Measurements from ENCODE around the gene FGFRL1. TPM values are rescaled to one million over a fixed set of nuclear protein-coding genes. Genes with fewer than 3 reads are reported as not detected.

FGFRL1 gene
- total and polyA plus RNA-seq, 4 donors = 11.2 to 43.7 (median 33.4) TPM

GRCh38 chr4:1015746-1016145, 4.3 kb downstream of the FGFRL1 start:
- WGBS (ENCODE audit: insufficient coverage) = 76% methylated on average over 10 of the region's 10 CpGs
- H3K4me1 ChIP-seq (ENCODE audit: control insufficient read depth, insufficient read depth, low read length) = peaks cover 88% of the 10 kb centered on the region
- H3K36me3 ChIP-seq (ENCODE audit: control insufficient read depth, insufficient read depth, low read length) = peaks cover 61% of the 10 kb centered on the region
- no peak for DNase-seq (ENCODE audit: low read depth in 4 of 6, low spot score in 6 of 6)
- H3K9me3 ChIP-seq (ENCODE audit: control insufficient read depth, insufficient read depth, low read length) = no peaks in the 10 kb centered on the region
- H3K27ac ChIP-seq (ENCODE audit: low read depth, low read length) = peak overlapping the region; percentile 86
- peaks cover 2% of the 10 kb centered on the region for H3K27me3 ChIP-seq (ENCODE audit: control insufficient read depth, insufficient read depth, low read length)
- H3K4me3 ChIP-seq (ENCODE audit: low read depth, low read length) = no peak overlapping the region

- H3K27ac ChIP-seq (ENCODE audit: low read depth, low read length) = no peak overlapping the region
Measured at GRCh38 chr4:1017211-1017610, 5.8 kb downstream of the FGFRL1 start.

GRCh38 chr4:1017706-1018105, 6.3 kb downstream of the FGFRL1 start:
- H3K27ac ChIP-seq (ENCODE audit: low read depth, low read length) = no peak overlapping the region
- 75% methylated on average over 11 of the region's 15 CpGs for WGBS (ENCODE audit: insufficient coverage)
- no peaks in the 10 kb centered on the region for H3K9me3 ChIP-seq (ENCODE audit: control insufficient read depth, insufficient read depth, low read length)
- no peak for DNase-seq (ENCODE audit: low read depth in 4 of 6, low spot score in 6 of 6)
- H3K4me1 ChIP-seq (ENCODE audit: control insufficient read depth, insufficient read depth, low read length) = peaks cover 81% of the 10 kb centered on the region
- peaks cover 75% of the 10 kb centered on the region for H3K36me3 ChIP-seq (ENCODE audit: control insufficient read depth, insufficient read depth, low read length)
- H3K27me3 ChIP-seq (ENCODE audit: control insufficient read depth, insufficient read depth, low read length) = no peaks in the 10 kb centered on the region
- no peak overlapping the region for H3K4me3 ChIP-seq (ENCODE audit: low read depth, low read length)

More at GRCh38 chr4:1017211-1017610, 5.8 kb downstream of the FGFRL1 start:
- Histone ChIP-seq H3K27me3 (ENCODE audit: control insufficient read depth, insufficient read depth, low read length) (no peaks in the 10 kb centered on the region), H3K4me1 (ENCODE audit: control insufficient read depth, insufficient read depth, low read length) (peaks cover 81% of the 10 kb centered on the region), H3K36me3 (ENCODE audit: control insufficient read depth, insufficient read depth, low read length) (peaks cover 72% of the 10 kb centered on the region), H3K4me3 (ENCODE audit: low read depth, low read length) (no peak overlapping the region), H3K9me3 (ENCODE audit: control insufficient read depth, insufficient read depth, low read length) (no peaks in the 10 kb centered on the region)
- 76% methylated on average over 14 of the region's 16 CpGs for WGBS (ENCODE audit: insufficient coverage)
- DNase-seq (ENCODE audit: low read depth in 4 of 6, low spot score in 6 of 6) = no peak

GRCh38 chr4:1018147-1019020, 7.0 kb downstream of the FGFRL1 start:
- Histone ChIP-seq H3K27me3 (ENCODE audit: control insufficient read depth, insufficient read depth, low read length) (no peaks in the 10 kb centered on the region), H3K27ac (ENCODE audit: low read depth, low read length) (no peak overlapping the region), H3K9me3 (ENCODE audit: control insufficient read depth, insufficient read depth, low read length) (no peaks in the 10 kb centered on the region), H3K36me3 (ENCODE audit: control insufficient read depth, insufficient read depth, low read length) (peaks cover 75% of the 10 kb centered on the region), H3K4me1 (ENCODE audit: control insufficient read depth, insufficient read depth, low read length) (peaks cover 77% of the 10 kb centered on the region), H3K4me3 (ENCODE audit: low read depth, low read length) (no peak overlapping the region)
- peak in 1 of 6 donors; percentile 34 for DNase-seq (ENCODE audit: low read depth in 4 of 6, low spot score in 6 of 6)
- 61% methylated on average over 22 of the region's 29 CpGs for WGBS (ENCODE audit: insufficient coverage)

- WGBS (ENCODE audit: insufficient coverage) = 44% methylated on average over 7 of the region's 9 CpGs
- DNase-seq (ENCODE audit: low read depth in 4 of 6, low spot score in 6 of 6) = no peak
- Histone ChIP-seq H3K36me3 (ENCODE audit: control insufficient read depth, insufficient read depth, low read length) (peaks cover 78% of the 10 kb centered on the region), H3K9me3 (ENCODE audit: control insufficient read depth, insufficient read depth, low read length) (no peaks in the 10 kb centered on the region), H3K4me3 (ENCODE audit: low read depth, low read length) (no peak overlapping the region), H3K27me3 (ENCODE audit: control insufficient read depth, insufficient read depth, low read length) (no peaks in the 10 kb centered on the region), H3K4me1 (ENCODE audit: control insufficient read depth, insufficient read depth, low read length) (peaks cover 68% of the 10 kb centered on the region), H3K27ac (ENCODE audit: low read depth, low read length) (no peak overlapping the region)
Measured at GRCh38 chr4:1019320-1019719, 7.9 kb downstream of the FGFRL1 start.

- 61% methylated on average over 17 of the region's 23 CpGs for WGBS (ENCODE audit: insufficient coverage)
- peaks cover 62% of the 10 kb centered on the region for H3K4me1 ChIP-seq (ENCODE audit: control insufficient read depth, insufficient read depth, low read length)
Measured at GRCh38 chr4:1019729-1020470, 8.5 kb downstream of the FGFRL1 start.

GRCh38 chr4:1021386-1022050, 10.1 kb downstream of the FGFRL1 start:
- no peaks in the 10 kb centered on the region for H3K27me3 ChIP-seq (ENCODE audit: control insufficient read depth, insufficient read depth, low read length)
- WGBS (ENCODE audit: insufficient coverage) = 90% methylated on average over 14 of the region's 19 CpGs
- DNase-seq (ENCODE audit: low read depth in 4 of 6, low spot score in 6 of 6) = no peak
- H3K4me3 ChIP-seq (ENCODE audit: low read depth, low read length) = no peak overlapping the region
- H3K9me3 ChIP-seq (ENCODE audit: control insufficient read depth, insufficient read depth, low read length) = no peaks in the 10 kb centered on the region
- H3K36me3 ChIP-seq (ENCODE audit: control insufficient read depth, insufficient read depth, low read length) = peaks cover 82% of the 10 kb centered on the region
- H3K27ac ChIP-seq (ENCODE audit: low read depth, low read length) = no peak overlapping the region
- H3K4me1 ChIP-seq (ENCODE audit: control insufficient read depth, insufficient read depth, low read length) = peaks cover 46% of the 10 kb centered on the region

More at GRCh38 chr4:1019729-1020470, 8.5 kb downstream of the FGFRL1 start:
- DNase-seq (ENCODE audit: low read depth in 4 of 6, low spot score in 6 of 6) = no peak
- Histone ChIP-seq H3K36me3 (ENCODE audit: control insufficient read depth, insufficient read depth, low read length) (peaks cover 80% of the 10 kb centered on the region), H3K27me3 (ENCODE audit: control insufficient read depth, insufficient read depth, low read length) (no peaks in the 10 kb centered on the region), H3K4me3 (ENCODE audit: low read depth, low read length) (no peak overlapping the region), H3K9me3 (ENCODE audit: control insufficient read depth, insufficient read depth, low read length) (no peaks in the 10 kb centered on the region), H3K27ac (ENCODE audit: low read depth, low read length) (no peak overlapping the region)

- Histone ChIP-seq H3K27me3 (ENCODE audit: control insufficient read depth, insufficient read depth, low read length) (no peaks in the 10 kb centered on the region), H3K4me1 (ENCODE audit: control insufficient read depth, insufficient read depth, low read length) (peaks cover 39% of the 10 kb centered on the region), H3K9me3 (ENCODE audit: control insufficient read depth, insufficient read depth, low read length) (no peaks in the 10 kb centered on the region), H3K4me3 (ENCODE audit: low read depth, low read length) (no peak overlapping the region), H3K27ac (ENCODE audit: low read depth, low read length) (no peak overlapping the region), H3K36me3 (ENCODE audit: control insufficient read depth, insufficient read depth, low read length) (peaks cover 82% of the 10 kb centered on the region)
- DNase-seq (ENCODE audit: low read depth in 4 of 6, low spot score in 6 of 6) = no peak
- 92% methylated on average over 46 of the region's 46 CpGs for WGBS (ENCODE audit: insufficient coverage)
Measured at GRCh38 chr4:1022051-1022738, 10.8 kb downstream of the FGFRL1 start.

GRCh38 chr4:1022739-1023066, 11.3 kb downstream of the FGFRL1 start:
- Histone ChIP-seq H3K36me3 (ENCODE audit: control insufficient read depth, insufficient read depth, low read length) (peaks cover 81% of the 10 kb centered on the region), H3K27me3 (ENCODE audit: control insufficient read depth, insufficient read depth, low read length) (no peaks in the 10 kb centered on the region), H3K4me3 (ENCODE audit: low read depth, low read length) (no peak overlapping the region), H3K4me1 (ENCODE audit: control insufficient read depth, insufficient read depth, low read length) (peaks cover 36% of the 10 kb centered on the region), H3K27ac (ENCODE audit: low read depth, low read length) (no peak overlapping the region), H3K9me3 (ENCODE audit: control insufficient read depth, insufficient read depth, low read length) (no peaks in the 10 kb centered on the region)
- 74% methylated on average over 13 of the region's 19 CpGs for WGBS (ENCODE audit: insufficient coverage)
- no peak for DNase-seq (ENCODE audit: low read depth in 4 of 6, low spot score in 6 of 6)
